GM19193 (cell line): Measurements from ENCODE around the gene MACF1.

Source experiments
- POLR2A ChIP-seq: IDR thresholded peaks from 4 replicates; pipeline ENCODE4 v1.6.1; 2011; ENCODE audit not compliant: insufficient read depth, insufficient read length; ENCODE audit errors: extremely low read depth

Gene MACF1

DNA sequence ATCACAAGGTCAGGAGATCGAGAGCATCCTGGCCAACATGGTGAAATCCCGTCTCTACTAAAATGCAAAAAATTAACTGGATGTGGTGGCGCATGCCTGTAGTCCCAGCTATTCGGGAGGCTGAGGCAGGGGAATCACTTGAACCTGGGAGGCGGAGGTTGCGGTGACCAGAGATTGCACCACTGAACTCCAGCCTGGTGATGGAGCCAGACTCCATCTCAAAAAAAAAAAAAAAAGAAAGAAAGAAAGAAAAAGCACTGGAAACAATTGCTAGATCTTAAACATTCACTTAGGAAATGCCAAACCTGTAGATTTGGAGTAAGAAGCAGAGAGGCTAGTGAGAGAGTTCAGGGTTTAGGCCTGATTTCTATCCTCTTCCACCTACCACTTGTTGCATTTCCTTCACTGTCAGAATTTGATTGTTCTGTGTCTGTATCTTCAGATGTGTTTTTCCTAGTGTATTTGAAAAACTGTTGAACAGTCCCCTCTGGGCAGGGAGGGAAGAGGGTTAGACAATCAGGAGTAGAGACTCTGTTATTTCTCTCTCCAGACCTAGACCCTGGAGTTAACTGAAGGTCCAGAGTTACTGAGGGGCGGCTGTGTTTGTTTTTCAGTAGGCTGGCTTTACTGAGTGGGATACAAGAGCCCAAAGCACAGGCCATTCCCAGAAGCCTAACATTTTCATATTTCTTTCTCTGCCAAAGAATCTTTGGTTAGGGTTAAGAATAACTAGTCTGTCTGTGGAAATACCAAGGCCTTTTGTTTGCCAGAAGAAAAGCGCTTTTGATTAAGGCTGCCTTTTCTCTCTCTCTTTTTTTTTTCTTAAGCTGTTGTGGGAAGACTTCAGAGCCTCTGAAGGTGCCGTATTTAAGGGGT is 31.1 kb upstream of the MACF1 start:
- TF ChIP-seq POLR2A, result no peak

DNA sequence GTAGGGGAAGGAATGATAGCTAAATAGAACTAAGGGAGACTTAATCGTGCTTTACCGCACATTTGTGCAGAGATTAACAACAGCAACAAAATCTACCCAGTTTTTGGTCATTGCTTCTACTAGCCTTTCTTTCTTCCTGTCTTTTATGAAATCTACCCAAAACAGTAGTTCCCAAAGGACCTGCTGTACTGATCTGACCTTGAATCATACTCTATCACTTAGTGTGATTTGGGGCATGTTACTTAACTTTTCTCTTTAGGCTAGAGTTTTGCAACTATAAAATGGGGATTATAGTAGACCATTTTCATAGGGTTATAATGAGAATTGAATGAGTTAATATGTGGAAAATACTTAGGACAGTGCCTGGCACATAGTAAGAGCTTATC is 30.5 kb upstream of the MACF1 start:
- TF ChIP-seq POLR2A, result no peak

- TF ChIP-seq POLR2A, result no peak
Measured at GRCh38 chr1:39174390-39175081, 30.0 kb upstream of the MACF1 start.

- TF ChIP-seq POLR2A, result no peak
Measured at GRCh38 chr1:39177706-39178105, 26.8 kb upstream of the MACF1 start.

GRCh38 chr1:39178541-39179431 is 25.7 kb upstream of the MACF1 start:
- TF ChIP-seq POLR2A, result no peak

DNA sequence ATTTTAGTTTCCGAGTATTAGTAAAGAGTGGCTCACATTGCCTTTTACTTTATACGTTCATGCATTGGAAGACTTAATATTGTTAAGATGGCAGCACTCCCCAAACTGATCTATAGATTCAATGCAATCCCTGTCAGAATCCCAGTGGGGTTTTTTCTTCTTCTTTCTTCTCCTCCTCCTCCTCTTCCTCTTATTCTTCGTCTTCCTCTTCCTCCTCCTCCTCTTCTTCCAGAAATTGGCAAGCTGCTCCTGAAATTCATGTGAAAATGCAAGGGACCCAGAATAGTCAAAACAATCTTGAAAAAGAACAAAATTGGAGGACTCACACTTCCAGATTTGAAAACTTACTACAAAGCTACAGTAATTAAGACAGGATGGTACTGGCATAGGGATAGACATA is 23.2 kb upstream of the MACF1 start:
- no peak for TF ChIP-seq POLR2A

DNA sequence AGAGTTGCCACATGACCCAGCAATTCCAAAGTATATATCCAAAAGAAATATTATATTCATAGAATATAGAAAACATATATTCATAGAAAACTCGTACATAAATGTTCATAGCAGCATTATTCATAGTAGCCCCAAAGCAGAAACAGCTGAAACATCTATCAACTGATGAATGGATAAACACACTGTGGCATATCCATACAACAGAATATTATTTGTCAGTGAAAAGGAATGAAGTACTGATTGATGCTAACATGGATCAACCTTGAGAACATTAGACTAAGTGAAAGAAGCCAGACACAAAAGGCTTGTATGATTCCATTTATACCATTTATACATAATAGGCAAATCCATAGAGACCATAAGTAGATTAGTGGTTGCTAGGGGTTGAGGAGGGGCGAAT is 21.7 kb upstream of the MACF1 start:
- TF ChIP-seq POLR2A, result no peak

GRCh38 chr1:39183503-39184353 is 20.8 kb upstream of the MACF1 start:
- TF ChIP-seq POLR2A, result no peak

DNA sequence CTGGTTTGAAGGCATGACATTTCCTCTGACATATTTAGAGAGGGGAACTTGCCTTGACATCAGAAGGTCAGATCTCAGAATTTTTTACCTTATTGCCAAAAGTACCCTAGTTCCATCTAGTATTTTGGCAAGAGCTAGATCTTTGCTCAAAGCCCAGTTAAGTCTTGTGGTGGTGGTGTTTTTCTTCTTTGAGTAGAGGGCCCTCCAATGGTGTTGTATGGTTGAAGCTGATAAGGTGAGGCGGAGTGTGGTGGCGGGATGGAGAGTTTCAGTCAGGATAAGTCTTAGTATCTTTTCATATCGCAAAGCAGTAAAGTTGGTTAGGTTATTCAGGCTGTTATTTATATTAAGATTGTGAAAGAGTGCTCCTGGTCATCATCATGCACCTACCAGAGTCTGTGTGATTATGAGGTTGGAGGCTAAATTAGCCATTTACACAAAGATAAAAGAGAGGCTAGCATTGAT is 20.1 kb upstream of the MACF1 start:
- TF ChIP-seq POLR2A, result no peak

DNA sequence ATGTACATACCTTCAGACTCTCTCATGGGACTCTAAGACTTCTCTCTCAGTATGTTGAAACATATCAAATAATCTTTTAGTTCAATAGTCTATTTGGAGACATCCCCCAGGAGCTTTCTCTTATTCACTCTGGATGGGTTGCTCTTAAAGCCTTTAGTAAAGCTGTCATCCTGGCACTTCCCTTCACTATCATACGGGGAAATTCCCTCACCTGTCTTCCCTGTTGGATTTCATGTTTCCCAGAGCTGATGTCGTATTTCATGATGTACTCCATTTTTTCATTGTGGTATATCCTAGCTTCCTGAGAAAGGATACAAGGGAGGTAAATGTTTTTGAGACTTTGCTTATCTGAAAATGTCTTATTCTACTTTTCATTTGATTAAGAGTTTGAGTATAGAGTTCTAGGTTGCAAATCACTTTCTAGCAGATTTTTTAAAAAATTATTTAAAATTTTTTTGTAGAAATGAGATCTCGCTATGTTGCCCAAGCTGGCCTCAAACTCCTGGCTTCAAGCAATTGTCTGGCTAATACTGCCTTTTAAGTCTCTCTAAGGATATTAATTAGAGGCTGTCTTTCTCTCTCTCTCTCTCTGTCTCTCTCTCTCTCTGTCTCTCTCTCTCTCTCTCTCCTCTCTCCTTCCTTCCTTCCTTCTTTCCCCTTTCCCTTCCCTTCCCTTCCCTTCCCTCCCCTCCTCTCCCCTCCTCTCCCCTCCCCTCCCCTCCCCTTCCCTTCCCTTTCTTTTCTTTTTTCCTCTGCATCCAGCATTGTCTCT is 17.0 kb upstream of the MACF1 start:
- TF ChIP-seq POLR2A, result no peak

DNA sequence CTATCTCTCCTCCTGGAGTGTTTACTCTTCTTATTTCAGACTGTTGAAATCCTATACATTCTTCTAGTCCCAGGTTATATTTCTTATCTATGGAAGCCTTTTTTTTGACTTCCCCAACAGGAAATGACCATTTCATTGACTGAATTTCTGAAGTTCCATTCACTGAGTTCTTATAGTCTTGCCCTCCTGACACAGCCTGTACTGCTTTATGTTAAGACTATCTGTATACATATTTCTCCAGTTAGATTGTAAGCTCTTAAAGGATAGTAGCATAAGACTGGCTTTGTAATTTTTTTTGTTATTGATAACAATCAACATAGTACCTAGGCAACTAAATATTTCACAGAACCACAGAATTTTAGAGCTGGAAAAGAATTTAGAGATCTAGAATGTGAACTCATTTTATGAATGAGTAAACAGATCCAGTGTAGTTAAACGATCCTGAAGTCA is 14.9 kb upstream of the MACF1 start:
- TF ChIP-seq POLR2A, result no peak

DNA sequence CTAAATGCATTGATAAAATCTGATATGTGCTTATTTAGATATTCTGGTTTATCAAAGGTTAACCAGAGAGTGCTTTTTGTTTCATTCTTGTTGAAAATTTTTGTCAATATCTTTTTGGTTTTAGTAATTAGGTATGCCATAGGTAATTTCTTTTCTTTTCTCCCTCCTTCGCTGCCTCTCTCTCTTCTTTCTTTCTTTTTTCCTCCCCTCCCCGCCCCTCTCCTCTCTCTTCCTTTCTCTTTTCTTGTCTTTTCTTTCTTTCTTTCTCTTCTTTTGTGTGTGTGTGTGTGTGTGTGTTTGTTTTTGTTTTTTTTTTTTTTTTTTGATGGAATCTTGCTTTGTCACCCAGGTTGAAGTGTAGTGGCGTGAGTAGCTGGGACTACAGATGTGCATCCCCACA is 14.4 kb upstream of the MACF1 start:
- TF ChIP-seq POLR2A, result no peak

- TF ChIP-seq POLR2A, result no peak
Measured at GRCh38 chr1:39194398-39195051, 10.0 kb upstream of the MACF1 start.
